ENCODE results near the gene FGF22. TPM values are rescaled to one million over a fixed set of nuclear protein-coding genes. Genes with fewer than 3 reads are reported as not detected.

FGF22 gene
- total and polyA plus RNA-seq, 2 donors (not counting 1 experiment from before 2014, with no cell fraction given) = 0.34 to 2.9 TPM

GRCh38 chr19:681029-682019 is 41.6 kb downstream of the FGF22 start:
- no peaks in the 10 kb centered on the region for H3K27me3 Mint-ChIP-seq
- Histone ChIP-seq H3K4me3 (ENCODE audit: control extremely low read depth in 1 of 5, extremely low read depth in 1 of 5, insufficient read depth in 1 of 5, low read depth in 2 of 5, low read length in 4 of 5) (peak overlapping the region in 4 of 5 experiments; percentile 53 to 91 (median 62)), H4K20me1 (ENCODE audit: control insufficient read depth, insufficient read depth, low read length, poor library complexity, severe bottlenecking) (peaks cover 19% of the 10 kb centered on the region), H2AFZ (ENCODE audit: insufficient read depth, low read depth, low read length, poor library complexity, severe bottlenecking) (peak overlapping the region; percentile 92), H3K36me3 (replicated peaks in 1 of 2; ENCODE audit: control extremely low read depth in 1 of 2, control insufficient read depth in 1 of 2, extremely low read depth in 1 of 2, insufficient read depth in 2 of 2, low read length in 1 of 2) (no peaks in the 10 kb centered on the region), H3K4me2 (replicated peaks; ENCODE audit: low read depth, low read length, poor library complexity, severe bottlenecking) (peak overlapping the region; percentile 98), H3K9ac (ENCODE audit: low read length) (peak overlapping the region; percentile 75), H3K27me3 (replicated peaks in 1 of 4; ENCODE audit: control extremely low read depth in 1 of 4, control insufficient read depth in 3 of 4, insufficient read depth in 4 of 4, low read length in 3 of 4) (peaks cover 0 to 15% (median 3%) of the 10 kb centered on the region in 4 experiments), H3K79me2 (ENCODE audit: control insufficient read depth, insufficient read depth, low read length) (no peaks in the 10 kb centered on the region), H3K9me3 (ENCODE audit: control extremely low read depth in 1 of 3, control insufficient read depth in 2 of 3, insufficient read depth in 1 of 3, low read length in 2 of 3) (peaks cover 0 to 32% (median 0%) of the 10 kb centered on the region in 3 donors), H3K4me1 (ENCODE audit: control insufficient read depth in 2 of 2, insufficient read depth in 2 of 2, low read length in 2 of 2) (peaks cover 6 to 21% of the 10 kb centered on the region in 2 donors), H3K27ac (ENCODE audit: low read length in 2 of 2) (peak overlapping the region; percentile 81 to 89)
- H3K9me3 Mint-ChIP-seq (ENCODE audit: insufficient read depth) = no peaks in the 10 kb centered on the region
- no peak for ATAC-seq (ENCODE audit: low read depth)
- DNase-seq = peak; percentile 85
- H3K4me1 Mint-ChIP-seq = peaks cover 6% of the 10 kb centered on the region
- ChIA-PET POLR2A (interaction anchor here (0.7 to 1.1 kb wide), 4 partner anchors 18 to 664 kb away, joined by 3 to 8 read pairs (median 5); partner anchors contain the start of genes BSG and RNF126), CTCF (interaction anchor here (2.2 kb wide), 1 partner anchor 18 kb away, joined by 8 read pairs; the partner anchor contains the start of gene RNF126)
- peak overlapping the region; percentile 98 for H3K27ac Mint-ChIP-seq
- H3K4me3 Mint-ChIP-seq = peak overlapping the region; percentile 96
- intact Hi-C loops (cut with micrococcal nuclease) = no loop called here
- TF ChIP-seq, protein P1, sequence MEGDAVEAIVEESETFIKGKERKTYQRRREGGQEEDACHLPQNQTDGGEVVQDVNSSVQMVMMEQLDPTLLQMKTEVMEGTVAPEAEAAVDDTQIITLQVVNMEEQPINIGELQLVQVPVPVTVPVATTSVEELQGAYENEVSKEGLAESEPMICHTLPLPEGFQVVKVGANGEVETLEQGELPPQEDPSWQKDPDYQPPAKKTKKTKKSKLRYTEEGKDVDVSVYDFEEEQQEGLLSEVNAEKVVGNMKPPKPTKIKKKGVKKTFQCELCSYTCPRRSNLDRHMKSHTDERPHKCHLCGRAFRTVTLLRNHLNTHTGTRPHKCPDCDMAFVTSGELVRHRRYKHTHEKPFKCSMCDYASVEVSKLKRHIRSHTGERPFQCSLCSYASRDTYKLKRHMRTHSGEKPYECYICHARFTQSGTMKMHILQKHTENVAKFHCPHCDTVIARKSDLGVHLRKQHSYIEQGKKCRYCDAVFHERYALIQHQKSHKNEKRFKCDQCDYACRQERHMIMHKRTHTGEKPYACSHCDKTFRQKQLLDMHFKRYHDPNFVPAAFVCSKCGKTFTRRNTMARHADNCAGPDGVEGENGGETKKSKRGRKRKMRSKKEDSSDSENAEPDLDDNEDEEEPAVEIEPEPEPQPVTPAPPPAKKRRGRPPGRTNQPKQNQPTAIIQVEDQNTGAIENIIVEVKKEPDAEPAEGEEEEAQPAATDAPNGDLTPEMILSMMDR (IDR thresholded peaks at IDR 0.05) = no peak
- no peak for TF ChIP-seq EZH2 (IDR thresholded peaks at IDR 0.05; ENCODE audit: borderline replicate concordance, insufficient read depth, low read depth, low read length, poor library complexity, severe bottlenecking)
- 14% methylated on average over 45 of the region's 54 CpGs for WGBS (ENCODE audit: insufficient coverage)

Data from B cell (primary cell).